HG03378 (cell line): ENCODE measurements around the gene ZNF580.

Experiments used
- ATAC-seq: cut with Tn5 transposase; IDR thresholded peaks from one replicate; pipeline ENCODE4 v1.9.1; 2021; ENCODE audit warnings: mild to moderate bottlenecking, moderate library complexity; ENCODE audit not compliant: unreplicated experiment

Gene ZNF580

GRCh38 chr19:55644191-55644833 lies 3.5 kb downstream of the ZNF580 start:
- ATAC-seq: no peak

DNA sequence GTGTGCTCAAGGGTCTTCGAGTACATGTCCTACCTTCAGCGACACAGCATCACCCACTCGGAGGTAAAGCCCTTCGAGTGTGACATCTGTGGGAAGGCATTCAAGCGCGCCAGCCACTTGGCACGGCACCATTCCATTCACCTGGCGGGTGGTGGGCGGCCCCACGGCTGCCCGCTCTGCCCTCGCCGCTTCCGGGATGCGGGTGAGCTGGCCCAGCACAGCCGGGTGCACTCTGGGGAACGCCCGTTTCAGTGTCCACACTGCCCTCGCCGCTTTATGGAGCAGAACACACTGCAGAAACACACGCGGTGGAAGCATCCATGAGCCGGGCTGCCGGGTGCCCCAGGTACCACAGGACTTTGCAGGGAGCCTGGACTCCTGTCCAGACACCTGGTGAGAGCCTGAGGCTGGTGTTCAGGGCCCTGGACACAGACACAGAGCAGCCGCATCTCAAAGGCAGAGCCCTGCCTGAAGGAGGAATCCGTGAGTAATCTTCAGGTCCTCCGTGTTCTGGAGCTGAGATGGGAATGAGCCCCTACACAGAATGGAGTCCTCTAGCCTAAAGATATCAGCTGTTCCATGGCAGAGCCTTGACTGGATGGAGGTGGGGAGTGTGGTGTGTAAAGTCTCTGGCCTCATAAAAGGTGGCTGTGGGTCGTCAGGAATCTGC lies 4.2 kb downstream of the ZNF580 start:
- ATAC-seq: no peak

DNA sequence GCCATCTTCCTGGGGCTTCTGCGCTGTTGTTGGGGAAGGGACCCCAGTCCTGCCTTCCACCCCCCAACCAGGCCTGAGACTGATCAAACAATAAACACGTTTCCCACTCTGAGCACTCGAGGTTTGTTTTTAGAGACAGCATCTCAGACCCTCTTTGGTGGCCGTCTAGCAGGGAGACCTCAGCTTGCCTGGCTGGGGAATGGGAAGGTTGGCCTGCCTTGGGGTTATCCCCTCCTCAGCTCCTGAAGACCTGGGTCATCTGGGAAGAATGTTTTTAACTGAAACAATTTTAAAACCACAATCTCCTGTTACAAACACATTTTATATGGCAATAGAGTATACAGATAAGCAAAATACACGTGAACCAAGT lies 4.7 kb downstream of the ZNF580 start:
- ATAC-seq: no peak

- ATAC-seq: no peak
These were observed 6.3 kb downstream of the ZNF580 start for GRCh38 chr19:55646889-55647731.

DNA sequence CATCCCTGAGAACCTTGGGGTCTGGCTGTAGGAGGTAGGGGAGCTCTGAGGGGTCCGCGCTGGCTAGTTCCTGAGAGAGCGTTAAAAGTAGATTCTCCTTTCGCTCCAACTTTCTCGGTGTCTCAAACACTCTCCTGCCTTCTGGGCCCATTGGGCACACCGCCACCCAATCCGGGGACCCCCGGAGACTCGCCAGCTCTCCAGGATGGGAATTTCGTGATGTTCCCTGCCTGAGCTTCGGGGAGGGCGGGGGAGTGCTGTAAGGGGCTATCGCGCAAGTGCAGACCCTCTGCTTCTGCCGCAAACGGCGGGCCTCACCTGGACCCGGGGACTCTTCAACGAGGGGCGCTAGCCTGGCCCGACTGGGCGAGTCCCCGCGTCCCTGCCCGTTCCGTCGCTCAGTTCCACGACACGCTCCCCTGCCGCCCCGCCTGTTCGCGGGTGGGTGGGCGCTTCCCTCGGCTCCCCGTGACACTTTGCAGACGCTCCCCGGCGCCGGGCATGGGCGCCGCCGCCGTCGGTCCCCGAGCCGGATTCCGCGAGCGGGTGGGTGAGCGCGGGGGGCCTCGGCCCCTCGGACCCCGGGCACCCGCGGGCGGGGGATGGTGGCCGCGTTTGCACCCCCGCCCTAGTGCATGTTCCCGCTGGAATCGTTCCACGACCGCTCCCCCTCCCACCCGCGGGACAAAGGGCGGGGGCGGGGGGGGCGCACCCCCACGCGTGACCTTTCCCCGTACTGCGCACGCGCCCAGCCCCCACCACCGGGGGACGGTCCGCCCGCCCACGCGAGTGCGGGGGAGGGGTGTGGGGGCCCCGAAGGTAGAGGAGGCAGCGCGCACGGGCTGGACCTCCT lies 7.2 kb downstream of the ZNF580 start, which contains the start of gene CCDC106:
CCDC106 (plus strand) TSS at position 481 of the 853 bp plus-strand sequence. CDS start 835 bp downstream, outside the sequence.
- no peak for ATAC-seq

DNA sequence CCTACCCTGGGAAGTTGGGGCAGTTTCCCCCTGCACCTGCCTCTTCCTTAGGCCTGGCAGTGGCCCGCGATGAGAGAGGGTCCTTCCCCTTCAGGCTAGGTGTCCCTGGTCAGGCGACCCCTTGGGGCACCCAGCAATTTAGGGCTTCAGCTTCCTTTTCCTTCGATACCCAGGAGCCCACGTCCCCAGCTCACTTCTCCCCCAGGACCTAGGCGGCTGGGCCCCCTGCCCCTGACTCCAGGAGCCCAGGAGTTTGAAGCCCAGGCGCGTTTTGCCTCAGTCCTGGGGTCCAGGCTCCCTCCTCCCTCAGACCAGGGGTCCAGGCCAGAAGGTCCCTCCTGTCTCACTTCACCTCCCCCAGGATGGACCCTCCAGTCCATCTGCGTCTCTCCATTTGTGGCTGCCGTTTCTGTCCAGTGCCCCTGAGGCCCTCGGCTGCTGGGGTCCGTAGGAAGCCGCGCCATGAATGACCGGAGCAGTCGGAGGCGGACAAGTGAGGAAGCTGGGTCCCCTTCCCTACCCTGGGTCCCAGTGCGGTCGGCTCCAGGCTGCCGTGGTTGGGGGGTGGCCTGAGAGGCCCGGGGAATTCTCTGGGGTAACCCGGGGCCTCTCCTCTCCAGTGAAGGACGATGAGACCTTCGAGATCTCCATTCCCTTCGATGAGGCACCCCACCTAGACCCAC lies 7.9 kb downstream of the ZNF580 start:
- no peak for ATAC-seq

- ATAC-seq: no peak
These were observed 8.7 kb downstream of the ZNF580 start for GRCh38 chr19:55649268-55650125.

GRCh38 chr19:55650126-55650557 lies 9.3 kb downstream of the ZNF580 start:
- ATAC-seq: no peak

DNA sequence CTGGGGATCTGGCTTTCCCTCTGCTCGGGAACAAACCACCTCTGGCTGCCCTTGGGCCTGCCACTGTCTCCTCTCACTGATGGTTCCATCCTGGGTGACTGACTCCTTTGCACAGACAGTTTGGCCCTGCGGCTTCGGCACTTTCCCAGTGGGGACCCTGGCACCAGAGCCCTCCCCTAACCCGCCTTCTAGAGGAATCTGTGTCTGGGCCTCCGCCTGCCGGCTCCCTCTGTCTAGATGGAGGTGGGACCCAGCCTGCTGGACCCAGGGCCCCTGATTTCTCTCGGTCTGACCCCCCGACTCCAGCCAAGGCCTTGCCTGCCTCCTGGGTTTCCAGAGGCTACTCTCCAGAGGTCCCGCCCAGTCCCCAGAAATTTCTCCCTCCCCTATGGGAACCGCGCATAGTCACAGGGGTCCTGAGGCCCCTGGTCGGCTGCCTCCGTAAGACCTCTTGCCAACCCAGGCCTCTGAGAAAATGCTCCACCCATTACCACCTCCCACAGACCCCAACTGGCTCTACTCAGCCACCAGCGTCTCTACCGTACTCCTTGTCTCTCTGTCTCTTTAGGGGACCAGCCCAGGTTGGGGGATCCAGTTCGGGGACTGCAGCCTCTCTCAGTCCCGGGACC lies 9.9 kb downstream of the ZNF580 start:
- no peak for ATAC-seq

DNA sequence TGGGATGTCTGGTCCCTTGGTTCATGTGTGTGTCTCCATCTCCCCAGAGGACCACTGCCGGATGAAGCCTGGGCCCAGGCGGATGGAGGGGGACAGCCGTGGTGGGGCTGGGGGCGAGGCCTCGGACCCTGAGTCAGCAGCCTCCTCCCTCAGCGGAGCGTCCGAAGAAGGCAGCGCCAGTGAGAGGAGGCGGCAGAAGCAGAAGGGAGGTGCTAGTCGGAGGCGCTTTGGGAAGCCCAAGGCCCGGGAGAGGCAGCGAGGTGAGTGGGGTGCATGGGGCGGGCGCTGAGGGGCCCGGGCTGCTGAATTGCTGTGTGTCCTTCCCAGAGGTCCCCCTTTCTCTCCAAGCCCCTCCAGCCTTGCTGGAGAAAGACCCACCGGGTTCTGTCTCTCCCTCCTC lies 10.4 kb downstream of the ZNF580 start:
- ATAC-seq: no peak

GRCh38 chr19:55652311-55653128 lies 11.7 kb downstream of the ZNF580 start:
- no peak for ATAC-seq

DNA sequence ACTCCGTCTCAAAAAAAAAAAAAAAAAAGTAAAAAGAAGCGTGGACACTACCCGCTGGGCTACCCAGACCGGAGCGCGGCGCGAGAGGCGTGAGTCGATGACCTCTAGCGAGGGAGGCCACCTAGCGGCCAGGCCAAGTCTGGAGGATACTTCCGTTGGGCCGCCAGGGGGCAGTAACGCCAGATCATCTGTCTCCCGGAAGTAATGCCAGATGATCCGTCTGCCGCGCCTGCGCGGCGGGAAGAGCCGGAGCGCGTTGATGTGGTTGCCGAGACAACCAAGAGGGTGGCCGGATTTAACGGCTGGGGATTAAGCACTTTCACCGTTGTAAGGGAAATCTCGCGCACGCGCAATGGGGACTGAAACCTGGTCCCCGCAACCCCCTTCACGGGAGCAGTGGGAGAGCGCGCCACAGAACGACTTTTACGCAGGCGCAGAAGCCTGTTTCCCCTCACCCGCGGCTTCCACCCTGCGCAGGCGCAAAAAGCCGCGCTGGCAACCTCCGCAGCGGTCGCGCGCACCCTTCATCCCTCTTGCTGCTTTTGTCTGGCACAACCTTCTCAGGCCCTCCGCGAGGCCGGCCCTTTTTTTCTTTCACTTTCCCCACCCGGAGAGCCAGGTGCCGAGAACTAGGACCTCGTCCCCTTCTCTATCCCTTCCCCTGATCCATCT lies 13.0 kb downstream of the ZNF580 start:
- peak; percentile 46 for ATAC-seq

DNA sequence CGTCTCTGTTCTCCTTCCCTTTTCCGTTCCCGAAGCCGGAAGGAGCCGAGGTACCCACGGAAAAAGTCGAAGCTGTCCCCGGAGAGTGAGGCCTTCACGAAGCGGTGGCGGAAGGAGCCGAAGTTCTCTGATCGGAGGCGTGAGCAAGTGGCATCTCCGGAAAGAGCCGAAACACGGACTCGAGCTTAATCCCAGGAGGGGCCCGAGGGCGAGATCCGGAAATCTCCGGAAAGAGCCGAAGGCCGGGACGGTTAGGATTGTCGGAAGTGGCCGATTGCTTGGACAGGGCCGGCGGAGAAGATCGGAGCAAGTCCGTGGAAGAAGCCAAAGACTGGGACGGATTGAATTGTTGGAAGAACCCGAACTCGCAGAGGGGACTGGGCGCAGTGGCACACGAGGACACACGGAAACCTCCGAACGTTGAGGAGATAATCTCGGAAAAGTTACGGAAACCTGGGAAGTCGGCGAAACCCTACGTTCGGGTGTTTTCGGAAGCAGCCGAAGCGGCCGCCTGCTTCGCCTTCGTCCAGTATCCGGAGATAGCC lies 13.6 kb downstream of the ZNF580 start:
- ATAC-seq: peak; percentile 56

DNA sequence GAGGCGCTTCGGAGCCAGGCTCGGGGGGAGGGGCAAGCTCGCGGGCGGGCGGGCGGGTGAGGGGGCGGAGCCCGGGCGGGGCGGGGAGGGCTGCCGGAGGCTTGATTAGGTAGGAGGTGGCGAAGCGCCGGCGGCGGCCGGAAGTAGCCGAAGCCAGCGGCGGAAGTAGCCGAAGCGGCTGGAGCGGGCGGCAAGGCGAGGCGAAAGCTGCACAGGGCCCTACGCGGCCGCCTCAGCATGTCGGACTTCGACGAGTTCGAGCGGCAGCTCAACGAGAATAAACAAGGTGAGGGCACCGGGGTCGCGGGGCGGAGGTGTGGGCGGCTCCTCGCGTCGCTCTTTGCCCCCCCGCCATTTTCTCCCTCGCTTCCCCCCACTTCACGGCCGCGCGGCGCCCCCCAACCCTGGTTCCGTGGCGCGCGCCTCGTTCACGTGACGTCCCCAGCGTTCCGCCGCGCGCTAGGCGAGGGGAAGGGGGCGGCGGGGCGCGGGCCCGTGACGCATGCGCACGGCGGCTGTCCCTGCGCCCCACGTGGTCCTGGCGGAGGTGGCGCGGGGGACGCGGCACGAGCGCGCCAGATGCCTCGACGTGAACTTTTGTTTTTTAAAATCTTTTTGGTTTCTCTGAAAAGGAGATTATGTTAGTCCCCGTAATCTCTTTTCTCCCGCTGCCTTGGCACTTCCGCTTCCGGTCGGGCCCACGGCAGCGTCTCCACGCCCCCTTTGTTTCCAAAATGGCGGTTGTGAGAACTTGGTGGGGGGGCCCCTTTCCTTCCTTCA lies 14.3 kb downstream of the ZNF580 start, which contains the start of gene U2AF2:
U2AF2 (plus strand) TSS at position 168 of the 780 bp plus-strand sequence; CDS start at position 238, 70 bp downstream.
- peak; percentile 27 for ATAC-seq

GRCh38 chr19:55655648-55656040 lies 14.8 kb downstream of the ZNF580 start:
- ATAC-seq: no peak

- no peak for ATAC-seq
These were observed 15.8 kb downstream of the ZNF580 start for GRCh38 chr19:55656552-55656951.
